ENCODE results near the gene PRKACB.

PRKACB gene

DNA sequence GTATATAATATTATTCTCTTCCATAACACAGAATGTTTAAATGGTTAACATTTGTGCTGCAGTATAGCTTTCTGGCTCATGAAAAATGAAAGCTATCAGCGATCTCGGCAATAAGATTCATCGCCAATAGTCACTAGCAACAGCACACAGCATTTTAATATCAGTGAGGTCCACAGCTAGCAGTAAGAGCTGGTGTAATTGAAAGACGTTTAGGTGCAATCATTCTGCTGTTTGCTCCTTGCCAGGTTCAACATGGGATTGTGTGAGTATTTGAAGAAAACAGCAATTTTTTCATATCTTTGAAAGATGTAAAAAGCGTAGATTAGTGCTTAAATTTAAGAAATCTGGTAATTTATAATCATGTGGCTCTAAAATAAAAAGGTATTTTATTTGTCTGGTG is 20.1 kb downstream of the PRKACB start:
- TF ChIP-seq, protein P1, sequence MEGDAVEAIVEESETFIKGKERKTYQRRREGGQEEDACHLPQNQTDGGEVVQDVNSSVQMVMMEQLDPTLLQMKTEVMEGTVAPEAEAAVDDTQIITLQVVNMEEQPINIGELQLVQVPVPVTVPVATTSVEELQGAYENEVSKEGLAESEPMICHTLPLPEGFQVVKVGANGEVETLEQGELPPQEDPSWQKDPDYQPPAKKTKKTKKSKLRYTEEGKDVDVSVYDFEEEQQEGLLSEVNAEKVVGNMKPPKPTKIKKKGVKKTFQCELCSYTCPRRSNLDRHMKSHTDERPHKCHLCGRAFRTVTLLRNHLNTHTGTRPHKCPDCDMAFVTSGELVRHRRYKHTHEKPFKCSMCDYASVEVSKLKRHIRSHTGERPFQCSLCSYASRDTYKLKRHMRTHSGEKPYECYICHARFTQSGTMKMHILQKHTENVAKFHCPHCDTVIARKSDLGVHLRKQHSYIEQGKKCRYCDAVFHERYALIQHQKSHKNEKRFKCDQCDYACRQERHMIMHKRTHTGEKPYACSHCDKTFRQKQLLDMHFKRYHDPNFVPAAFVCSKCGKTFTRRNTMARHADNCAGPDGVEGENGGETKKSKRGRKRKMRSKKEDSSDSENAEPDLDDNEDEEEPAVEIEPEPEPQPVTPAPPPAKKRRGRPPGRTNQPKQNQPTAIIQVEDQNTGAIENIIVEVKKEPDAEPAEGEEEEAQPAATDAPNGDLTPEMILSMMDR (IDR thresholded peaks at IDR 0.05; ENCODE audit: low read depth, low read length, missing control alignments) = no peak
- H3K4me3 ChIP-seq (replicated peaks; ENCODE audit: low read depth, low read length) = no peak overlapping the region; the same call in 1 of the 2 replicates
- DNase-seq (ENCODE audit: extremely low read depth, low read depth) = no peak

DNA sequence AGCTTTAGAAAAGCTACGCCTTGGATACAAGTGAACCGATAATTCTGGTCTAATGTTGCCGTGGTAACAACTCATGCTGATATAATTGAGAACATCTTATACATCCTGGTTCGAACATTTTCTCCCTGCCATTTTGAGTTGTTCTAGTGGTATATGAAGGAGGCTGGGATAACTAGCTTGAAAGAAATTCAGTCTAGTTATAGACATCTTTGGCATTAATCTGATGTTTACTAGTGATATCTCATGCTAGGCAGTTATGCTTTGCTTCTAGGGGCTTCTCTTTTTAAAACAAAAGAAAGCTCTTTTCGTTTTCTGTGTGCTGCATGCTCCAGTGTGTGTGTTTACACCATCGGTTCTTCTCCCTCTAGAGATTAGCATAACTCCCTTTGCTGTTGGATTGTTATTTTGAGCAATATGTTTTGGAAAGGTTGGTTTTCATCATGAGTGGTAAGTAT is 20.5 kb downstream of the PRKACB start:
- TF ChIP-seq, protein P1 (IDR thresholded peaks at IDR 0.05; ENCODE audit: low read depth, low read length, missing control alignments) = no peak
- no peak for DNase-seq (ENCODE audit: extremely low read depth, low read depth)
- no peak overlapping the region for H3K4me3 ChIP-seq (replicated peaks; ENCODE audit: low read depth, low read length)

DNA sequence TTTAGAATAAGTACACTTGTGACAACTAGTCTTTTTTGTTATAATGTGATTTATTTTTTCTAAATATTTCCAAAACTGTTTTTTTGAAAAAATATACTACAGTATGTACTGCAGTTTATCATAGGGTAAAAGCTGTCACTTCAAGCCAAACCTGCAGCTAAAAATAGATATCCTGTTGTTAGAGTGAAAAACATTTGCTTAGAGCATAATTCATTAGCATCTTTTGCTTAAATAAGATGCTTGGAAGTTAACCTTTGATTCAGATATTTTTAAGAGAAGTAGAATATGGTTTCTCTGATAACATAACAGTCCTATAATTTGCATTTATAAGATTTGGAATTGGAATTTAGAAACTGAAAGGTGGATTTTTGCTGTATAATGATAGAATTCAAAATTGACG is 21.5 kb downstream of the PRKACB start:
- DNase-seq (ENCODE audit: extremely low read depth, low read depth) = no peak
- H3K4me3 ChIP-seq (replicated peaks; ENCODE audit: low read depth, low read length) = no peak overlapping the region
- TF ChIP-seq, protein P1 (IDR thresholded peaks at IDR 0.05; ENCODE audit: low read depth, low read length, missing control alignments) = no peak

DNA sequence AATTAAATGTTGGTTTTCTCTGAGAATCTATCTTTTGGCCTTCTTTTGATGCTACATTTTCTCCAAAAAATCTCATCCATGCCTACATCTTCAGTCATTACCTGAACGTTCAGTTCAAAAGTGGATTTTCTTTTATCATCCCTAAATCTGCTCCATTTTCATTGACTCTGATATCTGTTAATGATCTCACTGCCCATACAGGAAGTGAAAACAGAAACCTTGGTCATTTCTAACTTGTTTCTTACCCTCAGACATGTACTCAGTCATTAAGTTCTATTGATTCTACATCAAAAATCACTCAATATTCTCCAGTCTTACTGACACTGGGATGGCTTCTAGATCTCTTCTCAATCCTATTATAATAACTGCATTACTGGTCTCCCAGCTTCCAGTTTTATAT is 22.7 kb downstream of the PRKACB start:
- TF ChIP-seq, protein P1 (IDR thresholded peaks at IDR 0.05; ENCODE audit: low read depth, low read length, missing control alignments) = no peak
- DNase-seq (ENCODE audit: extremely low read depth, low read depth) = no peak
- H3K4me3 ChIP-seq (replicated peaks; ENCODE audit: low read depth, low read length) = no peak overlapping the region

DNA sequence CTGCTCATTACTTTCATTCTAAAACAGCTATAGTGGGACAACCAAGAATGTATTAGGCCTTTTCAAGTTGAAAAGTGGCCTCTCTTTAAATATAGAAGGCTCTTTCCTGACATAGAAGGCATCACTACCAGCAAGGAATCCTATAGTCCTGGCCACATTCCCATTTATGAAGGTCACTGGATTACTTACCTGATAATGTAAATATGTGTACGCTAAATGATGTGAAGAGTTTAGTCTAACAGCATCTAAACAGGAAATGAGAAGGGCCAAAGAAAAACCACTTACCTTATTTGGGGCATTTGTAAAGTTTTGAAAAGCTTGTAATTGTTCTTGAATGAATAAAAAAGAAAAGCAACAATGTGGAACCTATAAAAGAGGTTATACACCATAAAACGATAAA is 24.7 kb downstream of the PRKACB start:
- no peak overlapping the region for H3K4me3 ChIP-seq (replicated peaks; ENCODE audit: low read depth, low read length)
- no peak for DNase-seq (ENCODE audit: extremely low read depth, low read depth)
- TF ChIP-seq, protein P1 (IDR thresholded peaks at IDR 0.05; ENCODE audit: low read depth, low read length, missing control alignments) = no peak

DNA sequence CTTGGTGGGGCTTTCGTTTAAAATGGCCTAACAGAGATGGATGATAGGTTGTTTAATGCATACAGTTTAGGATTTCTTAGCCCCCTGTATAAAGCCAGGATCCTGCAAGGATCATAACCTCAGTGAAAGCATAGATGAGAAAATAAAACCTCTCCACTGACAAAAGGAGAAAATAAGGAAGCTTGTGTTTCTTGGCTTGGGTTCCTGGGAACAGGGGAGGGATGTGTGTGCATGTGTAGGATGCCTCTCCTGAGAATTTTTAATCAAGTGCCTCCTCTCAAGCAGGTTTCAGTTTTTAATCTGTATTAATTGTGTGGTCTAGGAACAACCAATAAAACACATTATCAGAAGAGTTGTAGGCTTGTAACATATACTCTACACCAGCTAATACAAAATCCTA is 26.1 kb downstream of the PRKACB start:
- no peak for DNase-seq (ENCODE audit: extremely low read depth, low read depth)
- TF ChIP-seq, protein P1 (IDR thresholded peaks at IDR 0.05; ENCODE audit: low read depth, low read length, missing control alignments) = no peak
- no peak overlapping the region for H3K4me3 ChIP-seq (replicated peaks; ENCODE audit: low read depth, low read length)

DNA sequence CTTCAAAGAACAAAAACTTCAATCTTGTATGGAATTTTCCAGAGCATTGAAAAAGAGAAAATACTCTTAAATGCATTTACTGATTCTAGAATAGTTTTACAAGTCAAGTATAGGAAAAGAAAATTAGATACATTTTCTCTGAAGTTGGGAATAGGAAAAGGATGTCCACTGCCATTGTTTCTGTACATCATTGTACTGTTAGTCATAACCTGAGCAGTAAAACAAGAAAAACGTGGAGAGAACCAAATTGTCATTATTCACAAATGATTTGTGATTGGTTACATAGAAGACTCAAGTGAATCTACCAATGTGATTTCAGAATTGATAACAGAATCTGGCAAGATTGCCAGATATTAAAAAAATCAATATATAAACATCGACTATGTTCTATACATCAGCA is 27.4 kb downstream of the PRKACB start:
- TF ChIP-seq, protein P1 (IDR thresholded peaks at IDR 0.05; ENCODE audit: low read depth, low read length, missing control alignments) = no peak

More for the DNA sequence above, 27.4 kb downstream of the PRKACB start:
- no peak for DNase-seq (ENCODE audit: extremely low read depth, low read depth)
- no peak overlapping the region for H3K4me3 ChIP-seq (replicated peaks; ENCODE audit: low read depth, low read length)

Data from HFF-Myc (cell line).